B cell (primary cell): ENCODE data around the gene NADK2. TPM values are rescaled to one million over a fixed set of nuclear protein-coding genes. Genes with fewer than 3 reads are reported as not detected.

Source experiments
- ATAC-seq: fragments of 200-7000 bp; cut with Tn5 transposase; one replicate; pipeline ENCODE4 v1.10.0; 2021; ENCODE audit warnings: low read depth, mild to moderate bottlenecking, moderate number of reproducible peaks, moderate library complexity
- CTCF ChIA-PET: fragments of 350-600 bp; sonication (Branson Sonifier 250); formaldehyde crosslinking; loops from one replicate; lab custom pipeline; 2021; ENCODE audit warnings: antibody characterized with exemption, inconsistent platforms; lab: Charles Lee
- POLR2A ChIA-PET: fragments of 350-600 bp; sonication (Branson Sonifier 250); formaldehyde crosslinking; loops from one replicate; lab custom pipeline; 2021; ENCODE audit warnings: antibody characterized with exemption; lab: Charles Lee
- DNase-seq: peaks from one replicate; pipeline ENCODE4 v3.0.0; 2013
- H2AFZ ChIP-seq: 2 replicates; pipeline ENCODE4 v1.6.1; 2012; ENCODE audit warnings: mild to moderate bottlenecking, low read depth, low read length; ENCODE audit not compliant: insufficient read depth, poor library complexity, severe bottlenecking
- H3K27ac ChIP-seq, 2 donors: 1 replicate in 1 of 2; 2 replicates in 1 of 2; pipeline ENCODE4 v1.5.1; 2012 to 2013; ENCODE audit warnings: low read length in 2 of 2, mild to moderate bottlenecking in 2 of 2, moderate library complexity in 1 of 2
- H3K27me3 ChIP-seq, 4 experiments: fragments of 200-600 bp in 1 of 4; sonication (generic) in 1 of 4; replicated peaks in 1 of 4; 1 replicate in 2 of 4; 2 replicates in 2 of 4; pipeline versions ENCODE4 v1.6.1 to v1.7.0; 2013 to 2016; ENCODE audit warnings: low read length in 3 of 4, mild to moderate bottlenecking in 2 of 4, mixed read lengths in 1 of 4, moderate library complexity in 1 of 4; ENCODE audit not compliant: insufficient read depth in 4 of 4, control insufficient read depth in 3 of 4; ENCODE audit errors: control extremely low read depth in 1 of 4
- H3K36me3 ChIP-seq, 2 experiments: replicated peaks in 1 of 2; 1 replicate in 1 of 2; 2 replicates in 1 of 2; pipeline versions ENCODE4 v1.6.1 to v1.7.1; 2013; ENCODE audit warnings: low read length in 1 of 2; ENCODE audit not compliant: insufficient read depth in 2 of 2, control insufficient read depth in 1 of 2; ENCODE audit errors: control extremely low read depth in 1 of 2, extremely low read depth in 1 of 2
- H3K4me1 ChIP-seq, 2 donors: fragments of 200-600 bp in 1 of 2; sonication (generic) in 1 of 2; 1 replicate in 1 of 2; 2 replicates in 1 of 2; pipeline versions ENCODE4 v1.5.1 to v1.6.1; 2013 to 2017; ENCODE audit warnings: low read length in 2 of 2; ENCODE audit not compliant: control insufficient read depth in 2 of 2, insufficient read depth in 2 of 2
- H3K4me2 ChIP-seq: replicated peaks from 2 replicates; pipeline ENCODE3; 2012; ENCODE audit warnings: mild to moderate bottlenecking, low read depth, low read length; ENCODE audit not compliant: poor library complexity, severe bottlenecking
- H3K4me3 ChIP-seq, 5 experiments: fragments of 200-600 bp in 1 of 5; sonication (generic) in 1 of 5; 1 replicate in 3 of 5; 2 replicates in 2 of 5; pipeline versions ENCODE4 v1.5.1 to v1.7.0; 2011 to 2016; ENCODE audit warnings: low read length in 4 of 5, mild to moderate bottlenecking in 4 of 5, low read depth in 2 of 5, control low read depth in 1 of 5, moderate library complexity in 1 of 5; ENCODE audit not compliant: insufficient read depth in 1 of 5; ENCODE audit errors: control extremely low read depth in 1 of 5, extremely low read depth in 1 of 5
- H3K79me2 ChIP-seq: fragments of 200-600 bp; sonication (generic); one replicate; pipeline ENCODE4 v1.6.0; 2016; ENCODE audit warnings: low read length; ENCODE audit not compliant: control insufficient read depth, insufficient read depth
- H3K9ac ChIP-seq: fragments of 200-600 bp; sonication (generic); 2 replicates; pipeline ENCODE4 v1.6.1; 2017; ENCODE audit warnings: mild to moderate bottlenecking, low read length, moderate library complexity
- H3K9me3 ChIP-seq, 3 donors: one replicate each; pipeline versions ENCODE4 v1.6.1 to v1.7.1; 2013; ENCODE audit warnings: low read length in 2 of 3; ENCODE audit not compliant: control insufficient read depth in 2 of 3, insufficient read depth in 1 of 3; ENCODE audit errors: control extremely low read depth in 1 of 3
- H4K20me1 ChIP-seq: 2 replicates; pipeline ENCODE4 v1.6.0; 2012; ENCODE audit warnings: mild to moderate bottlenecking, low read length; ENCODE audit not compliant: insufficient read depth, control insufficient read depth, poor library complexity, severe bottlenecking
- H3K27ac Mint-ChIP-seq: one replicate; pipeline ENCODE4 v1.8.0; 2021; ENCODE audit warnings: mixed read lengths
- H3K27me3 Mint-ChIP-seq: one replicate; pipeline ENCODE4 v1.8.0; 2021; ENCODE audit warnings: mixed read lengths
- H3K4me1 Mint-ChIP-seq: one replicate; pipeline ENCODE4 v1.8.0; 2021; ENCODE audit warnings: mixed read lengths
- H3K4me3 Mint-ChIP-seq: one replicate; pipeline ENCODE4 v1.8.0; 2021; ENCODE audit warnings: mixed read lengths
- H3K9me3 Mint-ChIP-seq: one replicate; pipeline ENCODE4 v1.8.0; 2022; ENCODE audit warnings: mixed read lengths; ENCODE audit not compliant: insufficient read depth
- EZH2 ChIP-seq: IDR thresholded peaks from 2 replicates; pipeline ENCODE4 v1.6.1; 2012; ENCODE audit warnings: borderline replicate concordance, low read depth, mild to moderate bottlenecking, moderate library complexity, low read length; ENCODE audit not compliant: insufficient read depth, poor library complexity, severe bottlenecking
- WGBS: methylation state at CpG from one replicate; pipeline ENCODE4 v1.1.5; 2013; ENCODE audit warnings: missing lambda C conversion rate; ENCODE audit not compliant: insufficient coverage; 5-methylcytosine and 5-hydroxymethylcytosine counted together
- intact Hi-C: fragments of 100-400 bp; cut with micrococcal nuclease; formaldehyde crosslinking; loops from one replicate; pipeline ENCODE4 v1.10.0; 2022
- polyA plus RNA-seq: library from polyadenylated mRNA; depleted of rRNA; stranded (reverse); fragments of >200 nt; gene quantifications from 2 replicates; pipeline ENCODE4 v1.2.3, GENCODE V29; 2012
- total RNA-seq, 2 donors: library from RNA; stranded (reverse); fragments of 120-200 nt in 1 of 2; gene quantifications; 1 replicate in 1 of 2; 2 replicates in 1 of 2; pipeline versions ENCODE4 v1.2.3 to v1.2.4, GENCODE V29; 2013 to 2022
- TF ChIP-seq, protein P1 (sequence below): fragments of 200-600 bp; IDR thresholded peaks from one replicate; pipeline ENCODE4 v1.8.0; 2022; ENCODE audit warnings: antibody characterized with exemption, mild to moderate bottlenecking

The NADK2 gene
- total and polyA plus RNA-seq, 2 donors (not counting 1 experiment from before 2014, with no cell fraction given): 3.3 to 18.6 TPM

- Histone ChIP-seq H3K36me3 (peaks cover 9 to 62% of the 10 kb centered on the region in 2 experiments), H3K79me2 (peaks cover 5% of the 10 kb centered on the region), H2AFZ (no peak overlapping the region), H3K9ac (no peak overlapping the region), H3K27ac (no peak overlapping the region), H3K4me3 (no peak overlapping the region), H3K4me1 (no peaks in the 10 kb centered on the region), H3K27me3 (no peaks in the 10 kb centered on the region), H4K20me1 (no peaks in the 10 kb centered on the region), H3K9me3 (no peaks in the 10 kb centered on the region), H3K4me2 (no peak overlapping the region)
- no peaks in the 10 kb centered on the region for H3K4me1 Mint-ChIP-seq
- no peak overlapping the region for H3K27ac Mint-ChIP-seq
- ChIA-PET POLR2A (no interaction called here), CTCF (no interaction called here)
- WGBS: 100% methylated on average over 3 of the region's 5 CpGs
- DNase-seq (no peak), ATAC-seq (no peak)
- H3K27me3 Mint-ChIP-seq: no peaks in the 10 kb centered on the region
- no peak overlapping the region for H3K4me3 Mint-ChIP-seq
- intact Hi-C loops: no loop called here
- TF ChIP-seq, protein P1, sequence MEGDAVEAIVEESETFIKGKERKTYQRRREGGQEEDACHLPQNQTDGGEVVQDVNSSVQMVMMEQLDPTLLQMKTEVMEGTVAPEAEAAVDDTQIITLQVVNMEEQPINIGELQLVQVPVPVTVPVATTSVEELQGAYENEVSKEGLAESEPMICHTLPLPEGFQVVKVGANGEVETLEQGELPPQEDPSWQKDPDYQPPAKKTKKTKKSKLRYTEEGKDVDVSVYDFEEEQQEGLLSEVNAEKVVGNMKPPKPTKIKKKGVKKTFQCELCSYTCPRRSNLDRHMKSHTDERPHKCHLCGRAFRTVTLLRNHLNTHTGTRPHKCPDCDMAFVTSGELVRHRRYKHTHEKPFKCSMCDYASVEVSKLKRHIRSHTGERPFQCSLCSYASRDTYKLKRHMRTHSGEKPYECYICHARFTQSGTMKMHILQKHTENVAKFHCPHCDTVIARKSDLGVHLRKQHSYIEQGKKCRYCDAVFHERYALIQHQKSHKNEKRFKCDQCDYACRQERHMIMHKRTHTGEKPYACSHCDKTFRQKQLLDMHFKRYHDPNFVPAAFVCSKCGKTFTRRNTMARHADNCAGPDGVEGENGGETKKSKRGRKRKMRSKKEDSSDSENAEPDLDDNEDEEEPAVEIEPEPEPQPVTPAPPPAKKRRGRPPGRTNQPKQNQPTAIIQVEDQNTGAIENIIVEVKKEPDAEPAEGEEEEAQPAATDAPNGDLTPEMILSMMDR: no peak
- TF ChIP-seq EZH2: no peak
- H3K9me3 Mint-ChIP-seq: no peaks in the 10 kb centered on the region
Observed at GRCh38 chr5:36170832-36171424, 70.8 kb downstream of the NADK2 start.

GRCh38 chr5:36168737-36169136 is 73.0 kb downstream of the NADK2 start:
- Histone ChIP-seq H3K4me1 (no peaks in the 10 kb centered on the region), H2AFZ (no peak overlapping the region), H3K27me3 (no peaks in the 10 kb centered on the region), H4K20me1 (no peaks in the 10 kb centered on the region), H3K79me2 (peaks cover 5% of the 10 kb centered on the region), H3K4me3 (no peak overlapping the region), H3K27ac (no peak overlapping the region), H3K9ac (no peak overlapping the region), H3K4me2 (no peak overlapping the region), H3K36me3 (peaks cover 0 to 68% of the 10 kb centered on the region in 2 experiments), H3K9me3 (no peaks in the 10 kb centered on the region)
- TF ChIP-seq, protein P1: no peak
- no peak for TF ChIP-seq EZH2
- DNase-seq (no peak), ATAC-seq (no peak)
- Mint-ChIP-seq H3K27me3 (no peaks in the 10 kb centered on the region), H3K4me1 (no peaks in the 10 kb centered on the region), H3K27ac (no peak overlapping the region), H3K9me3 (no peaks in the 10 kb centered on the region), H3K4me3 (no peak overlapping the region)
- ChIA-PET POLR2A (no interaction called here), CTCF (no interaction called here)
- intact Hi-C loops: no loop called here
- WGBS: 93% methylated on average over 4 of the region's 4 CpGs
